Endodermal cell (in vitro differentiated cells): ENCODE measurements around the gene HDHD2. TPM values are rescaled to one million over a fixed set of nuclear protein-coding genes. Genes with fewer than 3 reads are reported as not detected.
"Not testable (repeated sequence)": the region's sequence is repeated elsewhere in the genome, so short reads cannot be mapped to it uniquely, and the experiment has no call there.

Experiments used
- DNase-seq: peaks from one replicate; pipeline ENCODE4 v3.0.0-alpha.2; 2017
- H3K27ac ChIP-seq: 2 replicates; pipeline ENCODE4 v1.5.1; 2013; ENCODE audit warnings: mild to moderate bottlenecking, low read depth, low read length, moderate library complexity
- H3K27me3 ChIP-seq: 2 replicates; pipeline ENCODE4 v1.6.1; 2013; ENCODE audit warnings: mild to moderate bottlenecking, low read length, moderate library complexity; ENCODE audit not compliant: insufficient read depth, control insufficient read depth, poor library complexity, severe bottlenecking
- H3K36me3 ChIP-seq: 2 replicates; pipeline ENCODE4 v1.7.0; 2013; ENCODE audit warnings: mild to moderate bottlenecking, low read length, moderate library complexity; ENCODE audit not compliant: control insufficient read depth, insufficient read depth
- H3K4me1 ChIP-seq: one replicate; pipeline ENCODE4 v1.7.0; 2013; ENCODE audit warnings: low read length; ENCODE audit not compliant: control insufficient read depth, insufficient read depth
- H3K4me3 ChIP-seq: 2 replicates; pipeline ENCODE4 v1.5.1; 2013; ENCODE audit warnings: mild to moderate bottlenecking, low read length, moderate library complexity
- H3K9ac ChIP-seq: 2 replicates; pipeline ENCODE4 v1.6.1; 2013; ENCODE audit warnings: mild to moderate bottlenecking, low read length, moderate library complexity; ENCODE audit not compliant: poor library complexity, severe bottlenecking; ENCODE audit errors: extremely low read depth
- H3K9me3 ChIP-seq: 2 replicates; pipeline ENCODE4 v1.6.1; 2013; ENCODE audit warnings: mild to moderate bottlenecking, low read length, moderate library complexity; ENCODE audit not compliant: control insufficient read depth
- H3K27ac Mint-ChIP-seq: 2 replicates; pipeline ENCODE4 v1.8.0; 2020; ENCODE audit warnings: mixed read lengths
- H3K27me3 Mint-ChIP-seq: 2 replicates; pipeline ENCODE4 v1.8.0; 2021; ENCODE audit warnings: mild to moderate bottlenecking, mixed read lengths; ENCODE audit not compliant: insufficient read depth
- H3K36me3 Mint-ChIP-seq: 2 replicates; pipeline ENCODE4 v1.8.0; 2020; ENCODE audit warnings: low read depth, mixed read lengths
- H3K4me1 Mint-ChIP-seq: 2 replicates; pipeline ENCODE4 v1.8.0; 2020; ENCODE audit warnings: mixed read lengths
- H3K4me3 Mint-ChIP-seq: 2 replicates; pipeline ENCODE4 v1.8.0; 2020; ENCODE audit warnings: mild to moderate bottlenecking, moderate library complexity, mixed read lengths
- H3K9me3 Mint-ChIP-seq: 2 replicates; pipeline ENCODE4 v1.8.0; 2020; ENCODE audit warnings: mild to moderate bottlenecking, mixed read lengths
- CTCF ChIP-seq: fragments of 200-600 bp; sonication (generic); conservative IDR thresholded peaks from 2 replicates; pipeline ENCODE4 v1.5.0; 2021; ENCODE audit warnings: antibody characterized with exemption, mild to moderate bottlenecking
- WGBS, 2 experiments: methylation state at CpG; one replicate each; pipeline versions ENCODE4 v1.1.5 to v1.1.7; 2013; ENCODE audit warnings: missing lambda C conversion rate in 2 of 2, mixed read lengths in 1 of 2; ENCODE audit not compliant: insufficient coverage in 1 of 2, insufficient read length in 1 of 2; 5-methylcytosine and 5-hydroxymethylcytosine counted together
- total RNA-seq, 2 donors: library from RNA; stranded (reverse); fragmentation: NEBNext Ultra II Directional in 1 of 2; extraction: Animal tissue kit (Norgen Biotek cat#: 25700) in 1 of 2; gene quantifications; 2 replicates in 1 of 2; 3 replicates in 1 of 2; pipeline ENCODE4 v1.2.1, GENCODE V29; 2021

HDHD2 gene
- total RNA-seq, 2 donors from 2014 or later: 53.6 to 76.8 TPM

GRCh38 chr18:47187721-47188120 is 37.4 kb upstream of the HDHD2 start:
- Histone ChIP-seq H3K4me3 (no peak overlapping the region), H3K9ac (no peak overlapping the region), H3K36me3 (no peaks in the 10 kb centered on the region), H3K4me1 (no peaks in the 10 kb centered on the region), H3K9me3 (peaks cover 19% of the 10 kb centered on the region), H3K27ac (no peak overlapping the region), H3K27me3 (no peaks in the 10 kb centered on the region)
- Mint-ChIP-seq H3K9me3 (peaks cover 27% of the 10 kb centered on the region), H3K4me3 (no peak overlapping the region), H3K27ac (no peak overlapping the region), H3K4me1 (no peaks in the 10 kb centered on the region), H3K36me3 (no peaks in the 10 kb centered on the region), H3K27me3 (peaks cover 9% of the 10 kb centered on the region)
- 75 to 83% methylated on average over 4 to 7 of the region's 7 CpGs for WGBS, 2 experiments
- no peak for TF ChIP-seq CTCF
- no peak for DNase-seq

DNA sequence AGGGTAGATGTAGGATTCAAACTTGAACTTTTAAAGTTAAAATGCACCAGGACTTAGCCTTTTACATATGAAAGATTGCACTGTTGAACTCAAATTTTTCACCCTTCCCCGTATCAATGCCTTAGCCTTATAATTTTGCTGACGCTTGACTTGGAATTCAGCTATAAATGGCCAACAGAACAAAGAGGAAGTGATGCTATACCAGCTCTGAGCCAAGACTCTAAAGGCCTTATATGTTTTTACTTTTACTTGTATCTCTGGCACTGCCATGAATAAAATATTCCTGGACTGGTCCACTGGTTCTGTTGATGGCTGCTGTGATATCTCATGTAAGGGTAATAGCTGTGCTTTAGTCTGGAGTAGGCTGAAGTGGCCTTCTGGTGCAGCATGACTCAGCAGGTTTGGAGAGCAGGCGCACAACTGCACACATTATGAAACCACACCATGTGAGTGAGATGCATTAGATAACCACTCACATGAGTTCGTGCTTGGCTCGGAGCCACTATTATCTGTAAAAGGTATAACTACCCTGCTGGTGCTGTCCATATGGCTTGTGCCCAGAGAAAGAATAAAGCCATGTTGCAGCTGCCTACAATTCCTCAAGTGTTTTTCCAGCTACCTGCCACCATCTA is 34.2 kb upstream of the HDHD2 start:
- no peaks in the 10 kb centered on the region for H3K36me3 ChIP-seq
- H3K4me1 Mint-ChIP-seq: peaks cover 4% of the 10 kb centered on the region
- peaks cover 19% of the 10 kb centered on the region for H3K9me3 ChIP-seq
- no peak overlapping the region for H3K4me3 Mint-ChIP-seq
- no peak for DNase-seq
- no peak overlapping the region for H3K9ac ChIP-seq
- H3K4me1 ChIP-seq: no peaks in the 10 kb centered on the region
- no peaks in the 10 kb centered on the region for H3K36me3 Mint-ChIP-seq
- WGBS, 2 experiments: 92 to 94% methylated on average over 5 of the region's 5 CpGs
- H3K27me3 Mint-ChIP-seq: peaks cover 15% of the 10 kb centered on the region
- H3K9me3 Mint-ChIP-seq: peaks cover 27% of the 10 kb centered on the region
- H3K27ac Mint-ChIP-seq: no peak overlapping the region
- TF ChIP-seq CTCF: no peak
- H3K27me3 ChIP-seq: no peaks in the 10 kb centered on the region
- H3K4me3 ChIP-seq: no peak overlapping the region
- H3K27ac ChIP-seq: no peak overlapping the region

DNA sequence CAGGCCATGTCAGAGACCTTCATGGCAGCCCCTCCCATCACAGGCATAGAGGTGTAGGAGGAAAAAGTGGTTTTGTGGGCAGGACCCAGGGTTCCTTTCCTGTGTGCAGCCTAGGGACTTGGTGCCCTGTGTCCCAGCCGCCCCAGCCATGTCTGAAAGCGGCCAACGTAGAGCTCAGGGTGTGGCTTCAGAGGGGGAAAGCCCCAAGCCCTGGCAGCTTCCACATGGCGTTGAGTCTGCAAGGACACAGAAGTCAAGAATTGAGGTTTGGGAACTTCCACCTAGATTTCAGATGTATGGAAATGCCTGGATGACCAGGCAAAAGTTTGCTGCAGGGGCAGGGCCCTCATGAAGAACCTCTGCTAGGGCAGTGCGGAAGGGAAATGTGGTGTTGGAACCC is 31.9 kb upstream of the HDHD2 start:
- H3K9me3 ChIP-seq: peaks cover 19% of the 10 kb centered on the region
- not testable (repeated sequence) for H3K4me3 ChIP-seq, H3K4me1 Mint-ChIP-seq, H3K27ac Mint-ChIP-seq, H3K27ac ChIP-seq, H3K4me1 ChIP-seq, H3K9ac ChIP-seq, H3K36me3 Mint-ChIP-seq, H3K27me3 ChIP-seq, DNase-seq, H3K36me3 ChIP-seq, H3K4me3 Mint-ChIP-seq
- Mint-ChIP-seq H3K27me3 (peaks cover 17% of the 10 kb centered on the region), H3K9me3 (peaks cover 31% of the 10 kb centered on the region)
- WGBS, 2 experiments: 92 to 94% methylated on average over 5 of the region's 5 CpGs

DNA sequence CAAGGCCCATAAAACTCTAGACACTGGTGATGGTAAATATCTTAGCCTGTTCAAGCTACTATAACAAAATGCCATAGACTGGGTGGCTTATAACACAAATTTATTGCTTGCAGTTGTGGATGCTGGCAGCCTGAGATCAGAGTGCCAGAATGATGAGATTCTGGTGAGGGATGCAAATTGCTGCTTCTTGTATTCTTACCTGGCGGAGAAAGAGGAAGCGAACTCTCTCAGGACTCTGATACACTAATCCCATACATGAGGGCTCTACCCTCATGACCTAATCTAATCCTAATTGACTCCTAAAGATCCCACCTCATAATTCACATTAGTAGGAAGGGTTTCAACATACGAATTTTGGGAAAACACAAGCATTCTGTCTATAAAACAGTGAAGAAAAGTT is 30.5 kb upstream of the HDHD2 start:
- no peak overlapping the region for H3K27ac ChIP-seq
- 93% methylated on average over 2 to 3 of the region's 3 CpGs for WGBS, 2 experiments
- Mint-ChIP-seq H3K9me3 (peaks cover 28% of the 10 kb centered on the region), H3K27ac (no peak overlapping the region), H3K36me3 (no peaks in the 10 kb centered on the region), H3K27me3 (peaks cover 17% of the 10 kb centered on the region), H3K4me3 (no peak overlapping the region), H3K4me1 (peaks cover 6% of the 10 kb centered on the region)
- no peak for TF ChIP-seq CTCF
- H3K4me3 ChIP-seq: no peak overlapping the region
- no peak for DNase-seq
- H3K9ac ChIP-seq: no peak overlapping the region
- no peaks in the 10 kb centered on the region for H3K4me1 ChIP-seq
- no peaks in the 10 kb centered on the region for H3K27me3 ChIP-seq
- no peaks in the 10 kb centered on the region for H3K36me3 ChIP-seq
- H3K9me3 ChIP-seq: peaks cover 19% of the 10 kb centered on the region
